ENCODE data around the gene SUMF2.
A peak's percentile ranks its signal among the peaks of the same experiment; 100 is the strongest.
"Not testable (repeated sequence)": the region's sequence is repeated elsewhere in the genome, so short reads cannot be mapped to it uniquely, and the experiment has no call there.

Gene SUMF2

GRCh38 chr7:56086761-56087160 is 22.7 kb downstream of the SUMF2 start:
- no peak overlapping the region for H3K4me3 Mint-ChIP-seq
- no peaks in the 10 kb centered on the region for H3K27me3 Mint-ChIP-seq
- H3K4me1 Mint-ChIP-seq = no peaks in the 10 kb centered on the region
- no peak overlapping the region for H3K27ac Mint-ChIP-seq
- no peaks in the 10 kb centered on the region for H3K9me3 Mint-ChIP-seq
- H3K36me3 Mint-ChIP-seq = peaks cover 2% of the 10 kb centered on the region

- peaks cover 2% of the 10 kb centered on the region for H3K36me3 Mint-ChIP-seq
- H3K4me1 Mint-ChIP-seq = no peaks in the 10 kb centered on the region
- no peaks in the 10 kb centered on the region for H3K27me3 Mint-ChIP-seq
- no peak overlapping the region for H3K27ac Mint-ChIP-seq
- no peaks in the 10 kb centered on the region for H3K9me3 Mint-ChIP-seq
- no peak overlapping the region for H3K4me3 Mint-ChIP-seq
Observed at GRCh38 chr7:56087445-56087844, 23.4 kb downstream of the SUMF2 start.

GRCh38 chr7:56091591-56091990 is 27.5 kb downstream of the SUMF2 start:
- H3K4me3 Mint-ChIP-seq = no peak overlapping the region
- no peaks in the 10 kb centered on the region for H3K27me3 Mint-ChIP-seq
- H3K4me1 Mint-ChIP-seq = no peaks in the 10 kb centered on the region
- peaks cover 4% of the 10 kb centered on the region for H3K36me3 Mint-ChIP-seq
- H3K9me3 Mint-ChIP-seq = no peaks in the 10 kb centered on the region
- no peak overlapping the region for H3K27ac Mint-ChIP-seq

GRCh38 chr7:56092388-56092787 is 28.3 kb downstream of the SUMF2 start:
- H3K9me3 Mint-ChIP-seq, H3K27ac Mint-ChIP-seq, H3K36me3 Mint-ChIP-seq, H3K27me3 Mint-ChIP-seq, H3K4me1 Mint-ChIP-seq, H3K4me3 Mint-ChIP-seq: not testable (repeated sequence)

- Mint-ChIP-seq H3K4me1 (no peaks in the 10 kb centered on the region), H3K9me3 (no peaks in the 10 kb centered on the region), H3K27me3 (no peaks in the 10 kb centered on the region), H3K27ac (no peak within 1 kb of the TSS), H3K4me3 (no peak within 1 kb of the TSS), H3K36me3 (peaks cover 4% of the 10 kb centered on the region)
Observed at GRCh38 chr7:56092789-56093531, 28.9 kb downstream of the SUMF2 start, which contains the start of gene PHKG1. Gene PHKG1 (minus strand): TSS chr7:56092952. CDS start chr7:56088941, 4,011 bp downstream.

GRCh38 chr7:56097700-56098099 is 33.6 kb downstream of the SUMF2 start:
- Mint-ChIP-seq H3K9me3 (no peaks in the 10 kb centered on the region), H3K4me1 (peaks cover 5% of the 10 kb centered on the region), H3K27me3 (no peaks in the 10 kb centered on the region), H3K27ac (peak overlapping the region; percentile 23), H3K4me3 (no peak overlapping the region), H3K36me3 (peaks cover 6% of the 10 kb centered on the region)

- not testable (repeated sequence) for H3K4me3 Mint-ChIP-seq, H3K27ac Mint-ChIP-seq, H3K27me3 Mint-ChIP-seq
Observed at GRCh38 chr7:56098187-56099008, 34.3 kb downstream of the SUMF2 start.

GRCh38 chr7:56099653-56100052 is 35.6 kb downstream of the SUMF2 start:
- peak overlapping the region; percentile 73 for H3K27ac Mint-ChIP-seq
- H3K4me1 Mint-ChIP-seq = peaks cover 12% of the 10 kb centered on the region

More at GRCh38 chr7:56098187-56099008, 34.3 kb downstream of the SUMF2 start:
- not testable (repeated sequence) for H3K9me3 Mint-ChIP-seq, H3K4me1 Mint-ChIP-seq, H3K36me3 Mint-ChIP-seq

GRCh38 chr7:56104138-56104537 is 40.1 kb downstream of the SUMF2 start:
- H3K36me3 Mint-ChIP-seq = peaks cover 16% of the 10 kb centered on the region
- H3K27ac Mint-ChIP-seq = not testable (repeated sequence)

More at GRCh38 chr7:56099653-56100052, 35.6 kb downstream of the SUMF2 start:
- H3K36me3 Mint-ChIP-seq = peaks cover 9% of the 10 kb centered on the region
- no peaks in the 10 kb centered on the region for H3K9me3 Mint-ChIP-seq
- no peak overlapping the region for H3K4me3 Mint-ChIP-seq
- H3K27me3 Mint-ChIP-seq = no peaks in the 10 kb centered on the region

GRCh38 chr7:56105508-56105907 is 41.4 kb downstream of the SUMF2 start:
- peak overlapping the region; percentile 97 for H3K4me3 Mint-ChIP-seq
- H3K27me3 Mint-ChIP-seq = no peaks in the 10 kb centered on the region
- peaks cover 14% of the 10 kb centered on the region for H3K36me3 Mint-ChIP-seq
- no peaks in the 10 kb centered on the region for H3K9me3 Mint-ChIP-seq
- peaks cover 34% of the 10 kb centered on the region for H3K4me1 Mint-ChIP-seq
- peak overlapping the region; percentile 99 for H3K27ac Mint-ChIP-seq

More at GRCh38 chr7:56104138-56104537, 40.1 kb downstream of the SUMF2 start:
- not testable (repeated sequence) for H3K27me3 Mint-ChIP-seq, H3K4me3 Mint-ChIP-seq, H3K9me3 Mint-ChIP-seq
- H3K4me1 Mint-ChIP-seq = peaks cover 34% of the 10 kb centered on the region

- peaks cover 30% of the 10 kb centered on the region for H3K4me1 Mint-ChIP-seq
- H3K4me3 Mint-ChIP-seq = peak within 1 kb of the TSS; percentile 97
- no peaks in the 10 kb centered on the region for H3K27me3 Mint-ChIP-seq
- H3K9me3 Mint-ChIP-seq = no peaks in the 10 kb centered on the region
- H3K27ac Mint-ChIP-seq = peak within 1 kb of the TSS; percentile 99
- peaks cover 12% of the 10 kb centered on the region for H3K36me3 Mint-ChIP-seq
Observed at GRCh38 chr7:56106108-56107073, 42.3 kb downstream of the SUMF2 start, which contains the start of gene CHCHD2. Gene CHCHD2 (minus strand): TSS chr7:56106476. CDS start chr7:56106413, 63 bp downstream.

- H3K27ac Mint-ChIP-seq = no peak overlapping the region
- H3K4me3 Mint-ChIP-seq = peak overlapping the region; percentile 97
- no peaks in the 10 kb centered on the region for H3K9me3 Mint-ChIP-seq
- peaks cover 12% of the 10 kb centered on the region for H3K36me3 Mint-ChIP-seq
- no peaks in the 10 kb centered on the region for H3K27me3 Mint-ChIP-seq
- peaks cover 28% of the 10 kb centered on the region for H3K4me1 Mint-ChIP-seq
Observed at GRCh38 chr7:56107954-56108258, 43.8 kb downstream of the SUMF2 start.

GRCh38 chr7:56110611-56111010 is 46.5 kb downstream of the SUMF2 start:
- H3K4me1 Mint-ChIP-seq = peaks cover 17% of the 10 kb centered on the region

GRCh38 chr7:56112244-56112643 is 48.2 kb downstream of the SUMF2 start:
- H3K9me3 Mint-ChIP-seq, H3K4me3 Mint-ChIP-seq, H3K27ac Mint-ChIP-seq, H3K36me3 Mint-ChIP-seq, H3K4me1 Mint-ChIP-seq, H3K27me3 Mint-ChIP-seq: not testable (repeated sequence)

More at GRCh38 chr7:56110611-56111010, 46.5 kb downstream of the SUMF2 start:
- Mint-ChIP-seq H3K27ac (no peak overlapping the region), H3K9me3 (no peaks in the 10 kb centered on the region), H3K4me3 (no peak overlapping the region), H3K27me3 (peaks cover 2% of the 10 kb centered on the region), H3K36me3 (peaks cover 8% of the 10 kb centered on the region)

GRCh38 chr7:56115852-56116538 is 51.9 kb downstream of the SUMF2 start, which contains the start of gene NUPR2:
Gene NUPR2 (minus strand): TSS chr7:56116417. CDS start chr7:56116314, 103 bp downstream.
- no peak within 1 kb of the TSS for H3K27ac Mint-ChIP-seq
- no peaks in the 10 kb centered on the region for H3K4me1 Mint-ChIP-seq
- H3K9me3 Mint-ChIP-seq = no peaks in the 10 kb centered on the region
- peaks cover 16% of the 10 kb centered on the region for H3K27me3 Mint-ChIP-seq
- peak within 1 kb of the TSS; percentile 51 for H3K4me3 Mint-ChIP-seq
- no peaks in the 10 kb centered on the region for H3K36me3 Mint-ChIP-seq

All from activated naive CD4-positive, alpha-beta T cell treated with anti-CD3 and anti-CD28 coated beads, Interleukin-2, amount 50 U/mL, for 24 hours (primary cell).